HepG2 (cell line): ENCODE data around the gene PRDM10. TPM values are rescaled to one million over a fixed set of nuclear protein-coding genes. Genes with fewer than 3 reads are reported as not detected.

ENCODE experiments used
- AGO2 ChIP-seq: fragments of 200-400 bp; formaldehyde crosslinking; optimal IDR thresholded peaks from 2 replicates; pipeline ENCODE3; 2017; ENCODE audit warnings: mild to moderate bottlenecking, low read depth, low read length, moderate library complexity
- BRD4 ChIP-seq: sonication (generic); formaldehyde crosslinking; IDR thresholded peaks from 2 replicates; pipeline ENCODE4 v1.4.0; 2020; ENCODE audit warnings: missing genetic modification reagents
- GABPB1 ChIP-seq: IDR thresholded peaks from 2 replicates; pipeline ENCODE4 v1.6.1; 2016; ENCODE audit warnings: mild to moderate bottlenecking, missing genetic modification reagents, moderate library complexity, missing compliant biosample characterization
- GATA4 ChIP-seq: sonication (generic); IDR thresholded peaks from 2 replicates; pipeline ENCODE4 v1.6.1; 2016; ENCODE audit warnings: antibody characterized with exemption, low read depth, borderline replicate concordance
- NFYC ChIP-seq: IDR thresholded peaks from 2 replicates; pipeline ENCODE4 v1.6.1; 2016; ENCODE audit warnings: missing genetic modification reagents, missing compliant biosample characterization
- PHF20 ChIP-seq: sonication (generic); formaldehyde crosslinking; IDR thresholded peaks from 2 replicates; pipeline ENCODE4 v1.5.0; 2020; ENCODE audit warnings: mild to moderate bottlenecking, missing genetic modification reagents
- POGZ ChIP-seq: sonication (generic); formaldehyde crosslinking; IDR thresholded peaks from 2 replicates; pipeline ENCODE4 v1.4.0; 2020; ENCODE audit warnings: mild to moderate bottlenecking, missing genetic modification reagents
- SIX1 ChIP-seq: sonication (generic); formaldehyde crosslinking; IDR thresholded peaks from 2 replicates; pipeline ENCODE4 v1.4.0; 2020; ENCODE audit warnings: missing genetic modification reagents, borderline replicate concordance
- ZNF263 ChIP-seq: sonication (generic); formaldehyde crosslinking; IDR thresholded peaks from 2 replicates; pipeline ENCODE4 v1.4.0; 2020; ENCODE audit warnings: missing genetic modification reagents
- ZNF607 ChIP-seq: sonication (generic); formaldehyde crosslinking; IDR thresholded peaks from 2 replicates; pipeline ENCODE4 v1.5.1; 2020; ENCODE audit warnings: missing genetic modification reagents, mild to moderate bottlenecking, borderline replicate concordance
- ZNF768 ChIP-seq: sonication (generic); formaldehyde crosslinking; IDR thresholded peaks from 2 replicates; pipeline ENCODE4 v1.4.0; 2020; ENCODE audit warnings: missing genetic modification reagents
- polyA plus RNA-seq, 8 experiments: library from polyadenylated mRNA; depleted of rRNA in 3 of 8; stranded (reverse) in 7 of 8; unstranded in 1 of 8; fragments of >200 nt; fragmentation: Illumina TruSeq in 4 of 8; extraction: Trizol in 4 of 8; gene quantifications; 2 replicates each; pipeline versions ENCODE4 v1.2.1 to v1.2.3, GENCODE V29; 2011 to 2016; ENCODE audit warnings: low read depth in 4 of 8, missing spikeins in 1 of 8, mixed read lengths in 1 of 8; ENCODE audit not compliant: insufficient read depth in 1 of 8
- total RNA-seq, 5 experiments: library from RNA; depleted of rRNA; stranded (reverse); fragments of >200 nt; fragmentation: Illumina TruSeq; extraction: Trizol; gene quantifications; 2 replicates each; pipeline ENCODE4 v1.2.3, GENCODE V29; 2016; ENCODE audit warnings: low read depth in 1 of 5
- TF ChIP-seq, protein P1 (sequence below): sonication (generic); formaldehyde crosslinking; conservative IDR thresholded peaks from 2 replicates; pipeline ENCODE4 v1.8.0; 2022; ENCODE audit warnings: missing genetic modification reagents
- TF ChIP-seq, protein P2 (sequence below): sonication (generic); formaldehyde crosslinking; IDR thresholded peaks from 2 replicates; pipeline ENCODE4 v1.5.0; 2020; ENCODE audit warnings: mild to moderate bottlenecking, missing genetic modification reagents
- TF ChIP-seq, protein P3 (sequence below): sonication (generic); formaldehyde crosslinking; IDR thresholded peaks from 2 replicates; pipeline ENCODE4 v1.8.1; 2023; ENCODE audit warnings: missing genetic modification reagents, mild to moderate bottlenecking, borderline replicate concordance
- TF ChIP-seq, protein P4 (sequence below): sonication (generic); formaldehyde crosslinking; IDR thresholded peaks from 2 replicates; pipeline ENCODE4 v1.4.0; 2020; ENCODE audit warnings: low read depth, missing genetic modification reagents
- TF ChIP-seq, protein P5 (sequence below): IDR thresholded peaks from 2 replicates; pipeline ENCODE4 v1.6.1; 2016; ENCODE audit warnings: missing genetic modification reagents, missing compliant biosample characterization
- TF ChIP-seq, protein P6 (sequence below): sonication (generic); formaldehyde crosslinking; IDR thresholded peaks from 2 replicates; pipeline ENCODE4 v1.4.0; 2020; ENCODE audit warnings: missing genetic modification reagents

The PRDM10 gene
- total and polyA plus RNA-seq, 2 of the 13 experiments (the other 11 are each of a cell fraction or from before 2014, with no cell fraction given): 5.7 to 5.8 TPM

DNA sequence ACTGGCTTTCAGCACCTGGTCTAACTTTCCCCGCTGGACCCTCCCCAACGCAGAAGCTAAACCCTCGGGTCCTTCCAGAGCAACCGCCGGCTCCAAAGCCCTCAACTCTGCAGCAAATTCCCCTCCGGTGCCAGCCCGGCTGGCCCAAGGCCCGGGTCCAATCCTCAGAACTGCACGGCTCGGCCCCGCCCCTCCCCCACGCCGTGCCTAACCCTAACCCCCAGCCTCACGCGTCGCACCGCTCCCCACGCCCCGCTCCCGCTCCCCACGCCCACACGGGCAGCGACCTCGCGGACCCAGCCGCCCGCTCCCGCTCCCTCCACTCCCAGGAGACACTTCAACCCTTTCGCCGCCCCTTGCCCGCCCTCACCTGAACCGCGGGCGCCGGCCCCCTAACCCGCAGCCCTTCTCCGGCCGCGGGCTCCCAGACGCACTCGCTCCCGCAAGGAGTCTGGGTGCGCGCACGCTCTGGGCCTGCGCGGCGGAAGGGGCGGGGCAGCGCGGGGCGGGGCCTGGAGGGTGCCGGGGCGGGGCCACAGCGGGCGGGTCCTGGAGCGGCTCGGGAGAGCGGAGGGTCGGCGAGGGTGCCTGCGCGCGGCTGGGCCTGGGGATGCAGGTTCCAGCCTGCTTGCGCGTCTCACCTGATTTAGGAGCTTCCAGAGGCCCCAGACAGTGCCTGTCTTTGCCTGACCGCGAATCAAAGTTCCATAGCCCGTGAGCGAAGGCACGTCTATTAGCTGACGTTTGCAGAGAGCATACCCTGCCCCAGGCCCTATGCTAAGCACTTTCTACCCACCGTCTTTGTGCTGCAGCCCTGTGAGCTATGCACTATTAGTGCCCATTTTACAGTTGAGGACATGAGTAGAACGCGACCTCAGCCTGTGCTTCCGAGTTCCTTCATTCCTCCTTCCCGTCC lies 107.3 kb downstream of the PRDM10 start, which contains the start of gene NFRKB (continued):
- TF ChIP-seq, protein P1, sequence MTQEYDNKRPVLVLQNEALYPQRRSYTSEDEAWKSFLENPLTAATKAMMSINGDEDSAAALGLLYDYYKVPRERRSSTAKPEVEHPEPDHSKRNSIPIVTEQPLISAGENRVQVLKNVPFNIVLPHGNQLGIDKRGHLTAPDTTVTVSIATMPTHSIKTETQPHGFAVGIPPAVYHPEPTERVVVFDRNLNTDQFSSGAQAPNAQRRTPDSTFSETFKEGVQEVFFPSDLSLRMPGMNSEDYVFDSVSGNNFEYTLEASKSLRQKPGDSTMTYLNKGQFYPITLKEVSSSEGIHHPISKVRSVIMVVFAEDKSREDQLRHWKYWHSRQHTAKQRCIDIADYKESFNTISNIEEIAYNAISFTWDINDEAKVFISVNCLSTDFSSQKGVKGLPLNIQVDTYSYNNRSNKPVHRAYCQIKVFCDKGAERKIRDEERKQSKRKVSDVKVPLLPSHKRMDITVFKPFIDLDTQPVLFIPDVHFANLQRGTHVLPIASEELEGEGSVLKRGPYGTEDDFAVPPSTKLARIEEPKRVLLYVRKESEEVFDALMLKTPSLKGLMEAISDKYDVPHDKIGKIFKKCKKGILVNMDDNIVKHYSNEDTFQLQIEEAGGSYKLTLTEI (CRISPR knock-in tag): no peak
- TF ChIP-seq, protein P2, sequence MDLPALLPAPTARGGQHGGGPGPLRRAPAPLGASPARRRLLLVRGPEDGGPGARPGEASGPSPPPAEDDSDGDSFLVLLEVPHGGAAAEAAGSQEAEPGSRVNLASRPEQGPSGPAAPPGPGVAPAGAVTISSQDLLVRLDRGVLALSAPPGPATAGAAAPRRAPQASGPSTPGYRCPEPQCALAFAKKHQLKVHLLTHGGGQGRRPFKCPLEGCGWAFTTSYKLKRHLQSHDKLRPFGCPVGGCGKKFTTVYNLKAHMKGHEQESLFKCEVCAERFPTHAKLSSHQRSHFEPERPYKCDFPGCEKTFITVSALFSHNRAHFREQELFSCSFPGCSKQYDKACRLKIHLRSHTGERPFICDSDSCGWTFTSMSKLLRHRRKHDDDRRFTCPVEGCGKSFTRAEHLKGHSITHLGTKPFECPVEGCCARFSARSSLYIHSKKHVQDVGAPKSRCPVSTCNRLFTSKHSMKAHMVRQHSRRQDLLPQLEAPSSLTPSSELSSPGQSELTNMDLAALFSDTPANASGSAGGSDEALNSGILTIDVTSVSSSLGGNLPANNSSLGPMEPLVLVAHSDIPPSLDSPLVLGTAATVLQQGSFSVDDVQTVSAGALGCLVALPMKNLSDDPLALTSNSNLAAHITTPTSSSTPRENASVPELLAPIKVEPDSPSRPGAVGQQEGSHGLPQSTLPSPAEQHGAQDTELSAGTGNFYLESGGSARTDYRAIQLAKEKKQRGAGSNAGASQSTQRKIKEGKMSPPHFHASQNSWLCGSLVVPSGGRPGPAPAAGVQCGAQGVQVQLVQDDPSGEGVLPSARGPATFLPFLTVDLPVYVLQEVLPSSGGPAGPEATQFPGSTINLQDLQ (CRISPR knock-in tag): no peak
- TF ChIP-seq ZNF768 (peak; percentile 36; the same call in 1 of the 2 replicates), AGO2 (peak; percentile 66), ZNF607 (peak; percentile 1), PHF20 (CRISPR knock-in tag) (peak; percentile 27; the same call in 1 of the 2 replicates), ZNF263 (CRISPR knock-in tag) (peak; percentile 21; the same call in 1 of the 2 replicates), GATA4 (peak; percentile 69; the same call in 1 of the 2 replicates), GABPB1 (peak; percentile 84), SIX1 (CRISPR knock-in tag) (no peak), NFYC (CRISPR knock-in tag) (peak; percentile 9; the same call in 1 of the 2 replicates), BRD4 (CRISPR knock-in tag) (0 out of 2 replicates have a peak, but pooled peaks have one; percentile 17), POGZ (peak; percentile 32; the same call in 1 of the 2 replicates)
- TF ChIP-seq, protein P3, sequence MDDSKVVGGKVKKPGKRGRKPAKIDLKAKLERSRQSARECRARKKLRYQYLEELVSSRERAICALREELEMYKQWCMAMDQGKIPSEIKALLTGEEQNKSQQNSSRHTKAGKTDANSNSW (CRISPR knock-in tag): no peak
- TF ChIP-seq, protein P4, sequence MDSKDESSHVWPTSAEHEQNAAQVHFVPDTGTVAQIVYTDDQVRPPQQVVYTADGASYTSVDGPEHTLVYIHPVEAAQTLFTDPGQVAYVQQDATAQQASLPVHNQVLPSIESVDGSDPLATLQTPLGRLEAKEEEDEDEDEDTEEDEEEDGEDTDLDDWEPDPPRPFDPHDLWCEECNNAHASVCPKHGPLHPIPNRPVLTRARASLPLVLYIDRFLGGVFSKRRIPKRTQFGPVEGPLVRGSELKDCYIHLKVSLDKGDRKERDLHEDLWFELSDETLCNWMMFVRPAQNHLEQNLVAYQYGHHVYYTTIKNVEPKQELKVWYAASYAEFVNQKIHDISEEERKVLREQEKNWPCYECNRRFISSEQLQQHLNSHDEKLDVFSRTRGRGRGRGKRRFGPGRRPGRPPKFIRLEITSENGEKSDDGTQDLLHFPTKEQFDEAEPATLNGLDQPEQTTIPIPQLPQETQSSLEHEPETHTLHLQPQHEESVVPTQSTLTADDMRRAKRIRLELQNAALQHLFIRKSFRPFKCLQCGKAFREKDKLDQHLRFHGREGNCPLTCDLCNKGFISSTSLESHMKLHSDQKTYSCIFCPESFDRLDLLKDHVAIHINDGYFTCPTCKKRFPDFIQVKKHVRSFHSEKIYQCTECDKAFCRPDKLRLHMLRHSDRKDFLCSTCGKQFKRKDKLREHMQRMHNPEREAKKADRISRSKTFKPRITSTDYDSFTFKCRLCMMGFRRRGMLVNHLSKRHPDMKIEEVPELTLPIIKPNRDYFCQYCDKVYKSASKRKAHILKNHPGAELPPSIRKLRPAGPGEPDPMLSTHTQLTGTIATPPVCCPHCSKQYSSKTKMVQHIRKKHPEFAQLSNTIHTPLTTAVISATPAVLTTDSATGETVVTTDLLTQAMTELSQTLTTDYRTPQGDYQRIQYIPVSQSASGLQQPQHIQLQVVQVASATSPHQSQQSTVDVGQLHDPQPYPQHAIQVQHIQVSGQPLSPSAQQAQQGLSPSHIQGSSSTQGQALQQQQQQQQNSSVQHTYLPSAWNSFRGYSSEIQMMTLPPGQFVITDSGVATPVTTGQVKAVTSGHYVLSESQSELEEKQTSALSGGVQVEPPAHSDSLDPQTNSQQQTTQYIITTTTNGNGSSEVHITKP (CRISPR knock-in tag): no peak
- TF ChIP-seq, protein P5, sequence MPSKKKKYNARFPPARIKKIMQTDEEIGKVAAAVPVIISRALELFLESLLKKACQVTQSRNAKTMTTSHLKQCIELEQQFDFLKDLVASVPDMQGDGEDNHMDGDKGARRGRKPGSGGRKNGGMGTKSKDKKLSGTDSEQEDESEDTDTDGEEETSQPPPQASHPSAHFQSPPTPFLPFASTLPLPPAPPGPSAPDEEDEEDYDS (CRISPR knock-in tag): no peak; the same call in 1 of the 2 replicates
- TF ChIP-seq, protein P6, sequence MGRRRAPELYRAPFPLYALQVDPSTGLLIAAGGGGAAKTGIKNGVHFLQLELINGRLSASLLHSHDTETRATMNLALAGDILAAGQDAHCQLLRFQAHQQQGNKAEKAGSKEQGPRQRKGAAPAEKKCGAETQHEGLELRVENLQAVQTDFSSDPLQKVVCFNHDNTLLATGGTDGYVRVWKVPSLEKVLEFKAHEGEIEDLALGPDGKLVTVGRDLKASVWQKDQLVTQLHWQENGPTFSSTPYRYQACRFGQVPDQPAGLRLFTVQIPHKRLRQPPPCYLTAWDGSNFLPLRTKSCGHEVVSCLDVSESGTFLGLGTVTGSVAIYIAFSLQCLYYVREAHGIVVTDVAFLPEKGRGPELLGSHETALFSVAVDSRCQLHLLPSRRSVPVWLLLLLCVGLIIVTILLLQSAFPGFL (CRISPR knock-in tag): no peak
